H1 (cell line): ENCODE results near the gene ADIPOR1. TPM values are rescaled to one million over a fixed set of nuclear protein-coding genes. Genes with fewer than 3 reads are reported as not detected.

Experiments
- BRCA1 ChIP-seq: IDR thresholded peaks from 2 replicates; pipeline ENCODE4 v1.6.1; 2012; ENCODE audit warnings: low read depth, low read length, improper control_type of control experiment
- CBX5 ChIP-seq: fragments of 300-800, 300-1000 bp; sonication (generic); IDR thresholded peaks from 2 replicates; pipeline ENCODE4 v1.7.1; 2016; ENCODE audit warnings: antibody characterized with exemption, low read length, low read depth
- FOSL1 ChIP-seq: IDR thresholded peaks from 2 replicates; pipeline ENCODE4 v1.6.1; 2011; ENCODE audit warnings: mild to moderate bottlenecking, low read depth, low read length, moderate library complexity; ENCODE audit not compliant: insufficient read depth
- MAFK ChIP-seq: IDR thresholded peaks from 2 replicates; pipeline ENCODE4 v1.6.1; 2012; ENCODE audit warnings: low read depth, mild to moderate bottlenecking, improper control_type of control experiment, low read length
- NANOG ChIP-seq: IDR thresholded peaks from 2 replicates; pipeline ENCODE4 v1.6.1; 2011; ENCODE audit warnings: low read length, low read depth, mild to moderate bottlenecking, inconsistent platforms; ENCODE audit not compliant: insufficient read depth, poor library complexity, severe bottlenecking
- SIN3A ChIP-seq, 2 experiments: IDR thresholded peaks in 1 of 2; conservative IDR thresholded peaks in 1 of 2; 2 replicates each; pipeline ENCODE4 v1.6.1; 2011 to 2012; ENCODE audit warnings: low read length in 2 of 2, improper control_type of control experiment in 1 of 2, low read depth in 1 of 2, mild to moderate bottlenecking in 1 of 2
- TCF12 ChIP-seq: IDR thresholded peaks from 2 replicates; pipeline ENCODE4 v1.6.1; 2011; ENCODE audit warnings: low read depth, mild to moderate bottlenecking, low read length
- polyA plus RNA-seq, 7 experiments: library from polyadenylated mRNA; depleted of rRNA in 3 of 7; stranded (reverse) in 5 of 7; unstranded in 2 of 7; fragments of >200 nt in 5 of 7; fragments of 200-250 nt in 2 of 7; gene quantifications; 1 replicate in 5 of 7; 2 replicates in 1 of 7; 4 replicates in 1 of 7; pipeline versions ENCODE4 v1.2.1 to v1.2.3, GENCODE V29; 2011 to 2013; ENCODE audit warnings: missing spikeins in 2 of 7, mixed read lengths in 2 of 7
- total RNA-seq: library from RNA; stranded (reverse); fragmentation: NEBNext Ultra II Directional; extraction: Animal tissue kit (Norgen Biotek cat#: 25700); gene quantifications from 2 replicates; pipeline ENCODE4 v1.2.1, GENCODE V29; 2021
- TF ChIP-seq, protein P1 (sequence below): fragments of 300-600 bp; sonication (generic); IDR thresholded peaks from 2 replicates; pipeline ENCODE4 v1.7.1; 2012; ENCODE audit warnings: low read length, moderate library complexity, mild to moderate bottlenecking, inconsistent platforms; ENCODE audit not compliant: insufficient replicate concordance

ADIPOR1 gene
- total and polyA plus RNA-seq, 2 of the 8 experiments (the other 6 are each of a cell fraction or from before 2014, with no cell fraction given), result 69.8 to 118 TPM

DNA sequence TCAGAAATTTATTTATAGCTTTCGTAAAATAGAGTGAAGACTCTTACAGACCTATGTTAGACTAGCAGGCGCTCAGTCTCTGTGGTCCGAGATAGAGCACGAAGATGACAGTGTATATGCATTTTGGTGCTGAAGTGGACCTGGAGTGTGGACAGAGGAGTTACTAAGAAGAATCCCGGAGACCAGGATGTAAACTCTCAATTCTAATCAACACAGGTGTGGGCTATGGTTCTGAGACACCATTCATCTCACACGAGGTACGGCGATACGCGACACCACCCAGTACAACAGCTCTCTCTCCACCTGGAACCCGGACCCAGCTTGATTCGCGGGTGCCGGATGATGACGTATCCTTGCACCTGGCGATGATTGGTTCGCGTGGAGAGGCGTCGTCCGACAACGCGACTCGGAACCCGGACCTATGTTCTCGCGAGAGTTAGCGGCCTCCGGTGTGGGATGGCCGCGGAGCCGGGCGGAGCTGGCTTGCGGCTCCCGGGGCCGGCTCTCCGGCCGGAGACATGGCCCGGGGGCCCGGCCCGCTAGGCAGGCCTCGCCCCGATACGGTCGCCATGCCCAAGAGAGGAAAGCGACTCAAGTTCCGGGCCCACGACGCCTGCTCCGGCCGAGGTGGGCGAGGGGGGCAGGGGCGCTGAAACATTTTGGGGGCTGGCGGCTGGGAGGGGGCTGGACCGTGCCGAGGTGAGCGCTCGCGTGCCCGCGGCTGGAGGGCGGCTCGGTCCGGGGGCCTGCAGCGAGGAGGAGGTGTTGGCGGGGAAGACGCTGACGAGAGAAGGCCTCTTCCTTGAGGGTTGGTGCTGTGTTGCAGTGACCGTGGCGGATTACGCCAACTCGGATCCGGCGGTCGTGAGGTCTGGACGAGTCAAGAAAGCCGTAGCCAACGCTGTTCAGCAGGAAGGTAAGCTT is 49.1 kb upstream of the ADIPOR1 start, which contains the start of gene TMEM183A (continued):
- TF ChIP-seq, protein P1, sequence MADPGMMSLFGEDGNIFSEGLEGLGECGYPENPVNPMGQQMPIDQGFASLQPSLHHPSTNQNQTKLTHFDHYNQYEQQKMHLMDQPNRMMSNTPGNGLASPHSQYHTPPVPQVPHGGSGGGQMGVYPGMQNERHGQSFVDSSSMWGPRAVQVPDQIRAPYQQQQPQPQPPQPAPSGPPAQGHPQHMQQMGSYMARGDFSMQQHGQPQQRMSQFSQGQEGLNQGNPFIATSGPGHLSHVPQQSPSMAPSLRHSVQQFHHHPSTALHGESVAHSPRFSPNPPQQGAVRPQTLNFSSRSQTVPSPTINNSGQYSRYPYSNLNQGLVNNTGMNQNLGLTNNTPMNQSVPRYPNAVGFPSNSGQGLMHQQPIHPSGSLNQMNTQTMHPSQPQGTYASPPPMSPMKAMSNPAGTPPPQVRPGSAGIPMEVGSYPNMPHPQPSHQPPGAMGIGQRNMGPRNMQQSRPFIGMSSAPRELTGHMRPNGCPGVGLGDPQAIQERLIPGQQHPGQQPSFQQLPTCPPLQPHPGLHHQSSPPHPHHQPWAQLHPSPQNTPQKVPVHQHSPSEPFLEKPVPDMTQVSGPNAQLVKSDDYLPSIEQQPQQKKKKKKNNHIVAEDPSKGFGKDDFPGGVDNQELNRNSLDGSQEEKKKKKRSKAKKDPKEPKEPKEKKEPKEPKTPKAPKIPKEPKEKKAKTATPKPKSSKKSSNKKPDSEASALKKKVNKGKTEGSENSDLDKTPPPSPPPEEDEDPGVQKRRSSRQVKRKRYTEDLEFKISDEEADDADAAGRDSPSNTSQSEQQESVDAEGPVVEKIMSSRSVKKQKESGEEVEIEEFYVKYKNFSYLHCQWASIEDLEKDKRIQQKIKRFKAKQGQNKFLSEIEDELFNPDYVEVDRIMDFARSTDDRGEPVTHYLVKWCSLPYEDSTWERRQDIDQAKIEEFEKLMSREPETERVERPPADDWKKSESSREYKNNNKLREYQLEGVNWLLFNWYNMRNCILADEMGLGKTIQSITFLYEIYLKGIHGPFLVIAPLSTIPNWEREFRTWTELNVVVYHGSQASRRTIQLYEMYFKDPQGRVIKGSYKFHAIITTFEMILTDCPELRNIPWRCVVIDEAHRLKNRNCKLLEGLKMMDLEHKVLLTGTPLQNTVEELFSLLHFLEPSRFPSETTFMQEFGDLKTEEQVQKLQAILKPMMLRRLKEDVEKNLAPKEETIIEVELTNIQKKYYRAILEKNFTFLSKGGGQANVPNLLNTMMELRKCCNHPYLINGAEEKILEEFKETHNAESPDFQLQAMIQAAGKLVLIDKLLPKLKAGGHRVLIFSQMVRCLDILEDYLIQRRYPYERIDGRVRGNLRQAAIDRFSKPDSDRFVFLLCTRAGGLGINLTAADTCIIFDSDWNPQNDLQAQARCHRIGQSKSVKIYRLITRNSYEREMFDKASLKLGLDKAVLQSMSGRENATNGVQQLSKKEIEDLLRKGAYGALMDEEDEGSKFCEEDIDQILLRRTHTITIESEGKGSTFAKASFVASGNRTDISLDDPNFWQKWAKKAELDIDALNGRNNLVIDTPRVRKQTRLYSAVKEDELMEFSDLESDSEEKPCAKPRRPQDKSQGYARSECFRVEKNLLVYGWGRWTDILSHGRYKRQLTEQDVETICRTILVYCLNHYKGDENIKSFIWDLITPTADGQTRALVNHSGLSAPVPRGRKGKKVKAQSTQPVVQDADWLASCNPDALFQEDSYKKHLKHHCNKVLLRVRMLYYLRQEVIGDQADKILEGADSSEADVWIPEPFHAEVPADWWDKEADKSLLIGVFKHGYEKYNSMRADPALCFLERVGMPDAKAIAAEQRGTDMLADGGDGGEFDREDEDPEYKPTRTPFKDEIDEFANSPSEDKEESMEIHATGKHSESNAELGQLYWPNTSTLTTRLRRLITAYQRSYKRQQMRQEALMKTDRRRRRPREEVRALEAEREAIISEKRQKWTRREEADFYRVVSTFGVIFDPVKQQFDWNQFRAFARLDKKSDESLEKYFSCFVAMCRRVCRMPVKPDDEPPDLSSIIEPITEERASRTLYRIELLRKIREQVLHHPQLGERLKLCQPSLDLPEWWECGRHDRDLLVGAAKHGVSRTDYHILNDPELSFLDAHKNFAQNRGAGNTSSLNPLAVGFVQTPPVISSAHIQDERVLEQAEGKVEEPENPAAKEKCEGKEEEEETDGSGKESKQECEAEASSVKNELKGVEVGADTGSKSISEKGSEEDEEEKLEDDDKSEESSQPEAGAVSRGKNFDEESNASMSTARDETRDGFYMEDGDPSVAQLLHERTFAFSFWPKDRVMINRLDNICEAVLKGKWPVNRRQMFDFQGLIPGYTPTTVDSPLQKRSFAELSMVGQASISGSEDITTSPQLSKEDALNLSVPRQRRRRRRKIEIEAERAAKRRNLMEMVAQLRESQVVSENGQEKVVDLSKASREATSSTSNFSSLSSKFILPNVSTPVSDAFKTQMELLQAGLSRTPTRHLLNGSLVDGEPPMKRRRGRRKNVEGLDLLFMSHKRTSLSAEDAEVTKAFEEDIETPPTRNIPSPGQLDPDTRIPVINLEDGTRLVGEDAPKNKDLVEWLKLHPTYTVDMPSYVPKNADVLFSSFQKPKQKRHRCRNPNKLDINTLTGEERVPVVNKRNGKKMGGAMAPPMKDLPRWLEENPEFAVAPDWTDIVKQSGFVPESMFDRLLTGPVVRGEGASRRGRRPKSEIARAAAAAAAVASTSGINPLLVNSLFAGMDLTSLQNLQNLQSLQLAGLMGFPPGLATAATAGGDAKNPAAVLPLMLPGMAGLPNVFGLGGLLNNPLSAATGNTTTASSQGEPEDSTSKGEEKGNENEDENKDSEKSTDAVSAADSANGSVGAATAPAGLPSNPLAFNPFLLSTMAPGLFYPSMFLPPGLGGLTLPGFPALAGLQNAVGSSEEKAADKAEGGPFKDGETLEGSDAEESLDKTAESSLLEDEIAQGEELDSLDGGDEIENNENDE, result no peak
- TF ChIP-seq BRCA1 (peak; percentile 85), SIN3A (conservative IDR thresholded peaks at IDR 0.05 in 1 of 2, IDR thresholded peaks at IDR 0.05 in 1 of 2; ENCODE audit: low read depth in 1 of 2, low read length in 2 of 2) (0 out of 4 replicates have a peak, but pooled peaks have one; percentile 21 to 36), CBX5 (no peak), MAFK (no peak), TCF12 (no peak), FOSL1 (no peak), NANOG (no peak)
